Skeletal muscle satellite cell (primary cell): ENCODE results near the gene PRKN.
"Not testable (repeated sequence)": the region's sequence is repeated elsewhere in the genome, so short reads cannot be mapped to it uniquely, and the experiment has no call there.

Experiments used
- H3K27me3 ChIP-seq: 2 replicates; pipeline ENCODE4 v1.7.0; 2013; ENCODE audit warnings: low read length; ENCODE audit not compliant: control insufficient read depth, insufficient read depth
- H3K36me3 ChIP-seq: 2 replicates; pipeline ENCODE4 v1.7.0; 2013; ENCODE audit warnings: mild to moderate bottlenecking, control low read depth, low read length; ENCODE audit not compliant: insufficient read depth
- H3K4me1 ChIP-seq: 2 replicates; pipeline ENCODE4 v1.7.0; 2013; ENCODE audit warnings: low read length; ENCODE audit not compliant: control insufficient read depth, insufficient read depth
- H3K4me2 ChIP-seq: 2 replicates; pipeline ENCODE4 v1.7.0; 2013; ENCODE audit warnings: mild to moderate bottlenecking, low read length
- H3K4me3 ChIP-seq: 2 replicates; pipeline ENCODE4 v1.7.0; 2013; ENCODE audit warnings: low read length
- H3K9ac ChIP-seq: 2 replicates; pipeline ENCODE4 v1.7.0; 2013; ENCODE audit warnings: mild to moderate bottlenecking, low read depth, low read length, moderate library complexity
- H3K9me3 ChIP-seq: replicated peaks from 2 replicates; pipeline ENCODE4 v1.7.0; 2013; ENCODE audit warnings: mild to moderate bottlenecking, control low read depth, low read length

The PRKN gene

DNA sequence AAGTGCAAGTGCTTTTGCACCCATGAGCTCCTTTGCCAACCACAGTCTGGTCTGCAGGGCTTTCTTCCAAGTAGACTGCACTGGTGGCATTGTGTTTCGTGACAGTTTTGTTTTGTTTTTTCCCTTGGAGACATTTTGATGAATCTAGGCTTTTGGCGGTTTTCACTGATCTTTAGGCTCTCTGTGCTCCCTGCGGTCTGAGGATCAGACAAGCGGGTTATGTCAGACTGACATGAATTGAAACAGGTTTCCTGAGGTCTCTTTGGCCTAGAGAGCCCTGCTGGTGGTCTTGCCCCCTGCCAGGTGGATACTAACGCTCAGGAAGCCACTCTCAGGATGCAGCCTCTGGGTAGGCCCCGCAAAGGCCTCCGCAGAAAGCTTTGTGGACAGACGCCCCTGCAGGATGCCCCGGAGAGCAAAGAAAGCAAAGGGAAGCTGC, 898.3 kb downstream of the PRKN start:
- H3K36me3 ChIP-seq = no peaks in the 10 kb centered on the region
- H3K4me1 ChIP-seq = no peaks in the 10 kb centered on the region
- H3K4me2 ChIP-seq = no peak overlapping the region
- H3K9me3 ChIP-seq = no peaks in the 10 kb centered on the region
- H3K9ac ChIP-seq = no peak overlapping the region
- no peaks in the 10 kb centered on the region for H3K27me3 ChIP-seq
- no peak overlapping the region for H3K4me3 ChIP-seq

DNA sequence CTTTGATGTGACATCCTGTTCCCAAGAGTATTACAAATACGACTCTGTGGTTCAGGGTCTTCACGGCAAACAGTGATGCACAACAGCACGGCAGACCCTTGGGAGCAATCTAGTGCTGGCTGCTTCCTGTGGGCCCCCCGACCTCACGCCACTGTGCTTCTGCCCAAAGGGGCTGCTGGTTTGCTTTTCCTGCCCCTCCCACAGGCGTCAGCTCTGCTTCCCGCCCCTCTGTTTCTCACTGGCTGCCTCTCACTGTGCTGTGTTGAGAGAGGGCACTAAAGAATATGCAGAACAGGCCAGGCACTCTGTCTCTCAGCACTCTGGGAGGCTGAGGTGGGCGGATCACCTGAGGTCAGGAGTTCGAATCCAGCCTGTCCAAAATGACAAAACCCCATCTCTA, 899.2 kb downstream of the PRKN start:
- Histone ChIP-seq H3K9me3 (no peaks in the 10 kb centered on the region), H3K36me3 (no peaks in the 10 kb centered on the region), H3K4me1 (no peaks in the 10 kb centered on the region), H3K4me3 (no peak overlapping the region), H3K4me2 (no peak overlapping the region), H3K27me3 (no peaks in the 10 kb centered on the region), H3K9ac (no peak overlapping the region)

DNA sequence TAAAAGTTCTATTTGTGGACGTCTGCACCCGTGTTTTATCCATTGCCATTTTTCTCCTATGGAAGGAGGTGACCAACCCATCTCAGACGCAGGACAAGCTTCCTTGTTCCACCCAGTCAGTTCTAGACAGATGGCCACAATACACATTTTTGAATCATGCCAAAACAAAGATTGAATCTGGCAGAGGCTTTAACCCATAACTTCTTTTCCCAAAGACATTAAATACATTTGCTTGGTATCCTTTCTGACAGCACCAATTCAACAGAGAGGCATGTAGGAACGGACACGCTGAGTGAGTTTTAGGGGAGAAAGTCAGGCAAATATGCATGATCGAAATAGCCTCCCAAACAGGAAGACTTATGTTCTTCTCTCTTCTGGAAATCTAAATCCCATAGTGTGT, 901.1 kb downstream of the PRKN start:
- no peak overlapping the region for H3K4me2 ChIP-seq
- no peak overlapping the region for H3K4me3 ChIP-seq
- no peaks in the 10 kb centered on the region for H3K36me3 ChIP-seq
- H3K9me3 ChIP-seq = no peaks in the 10 kb centered on the region
- no peak overlapping the region for H3K9ac ChIP-seq
- H3K27me3 ChIP-seq = no peaks in the 10 kb centered on the region
- no peaks in the 10 kb centered on the region for H3K4me1 ChIP-seq

DNA sequence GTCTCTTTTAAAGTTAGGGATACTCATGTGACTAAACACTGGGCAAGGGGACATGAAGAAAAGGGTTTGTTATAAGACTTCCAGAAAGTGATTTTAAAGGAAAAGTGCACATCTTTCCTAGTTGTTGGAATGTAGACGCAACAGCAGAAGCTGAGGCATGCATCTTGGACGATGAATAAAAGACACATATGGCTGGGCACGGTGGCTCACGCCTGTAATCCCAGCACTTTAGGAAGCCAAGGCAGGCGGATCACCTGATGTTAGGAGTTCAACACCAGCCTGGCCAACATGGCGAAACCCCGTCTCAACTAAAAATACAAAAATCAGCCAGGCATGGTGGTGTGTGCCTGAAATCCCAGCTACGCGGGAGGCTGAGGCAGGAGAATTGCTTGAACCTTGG, 905.4 kb downstream of the PRKN start:
- H3K27me3 ChIP-seq, H3K4me1 ChIP-seq, H3K4me2 ChIP-seq, H3K36me3 ChIP-seq, H3K4me3 ChIP-seq, H3K9me3 ChIP-seq, H3K9ac ChIP-seq: not testable (repeated sequence)

DNA sequence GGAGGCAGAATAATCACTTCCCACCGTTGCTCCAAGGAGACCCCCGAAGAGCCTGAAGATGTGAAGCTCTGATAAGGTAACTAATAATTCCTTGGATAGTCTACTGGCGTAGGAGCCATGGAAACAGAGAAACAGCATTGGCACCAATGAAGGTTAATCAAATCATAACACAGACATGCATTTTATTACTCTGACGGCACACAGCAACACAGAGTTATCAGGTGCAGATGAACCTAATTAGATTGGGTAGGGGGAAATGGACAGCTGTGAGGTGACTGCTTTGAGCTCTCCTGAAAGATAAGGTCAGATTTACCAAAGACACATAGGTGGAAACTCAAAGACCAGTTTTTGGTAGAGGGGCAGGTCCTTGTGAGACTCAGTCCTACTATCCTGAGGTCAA, 909.7 kb downstream of the PRKN start:
- Histone ChIP-seq H3K4me1 (no peaks in the 10 kb centered on the region), H3K4me3 (no peak overlapping the region), H3K27me3 (no peaks in the 10 kb centered on the region), H3K4me2 (no peak overlapping the region), H3K36me3 (no peaks in the 10 kb centered on the region), H3K9ac (no peak overlapping the region), H3K9me3 (no peaks in the 10 kb centered on the region)

DNA sequence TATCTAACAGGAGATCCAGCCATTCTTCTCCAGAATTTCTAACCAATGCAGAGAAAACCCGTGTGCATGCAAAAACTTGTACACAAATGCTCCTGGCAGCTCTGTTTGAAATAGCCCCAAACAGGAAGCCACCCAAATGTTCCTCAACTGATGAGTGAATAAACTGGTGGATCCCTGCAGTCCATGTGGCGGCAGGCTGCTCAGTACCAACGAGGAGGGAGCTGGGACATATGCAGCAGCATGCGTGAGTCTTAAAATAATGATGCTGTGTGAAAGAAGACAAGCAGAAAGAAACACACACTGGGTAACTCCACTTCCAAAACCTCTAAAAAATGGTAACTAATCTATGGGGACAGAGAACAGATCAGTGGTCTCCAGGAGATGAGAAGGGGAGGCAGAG, 911.6 kb downstream of the PRKN start:
- Histone ChIP-seq H3K9ac (no peak overlapping the region), H3K4me3 (no peak overlapping the region), H3K4me1 (no peaks in the 10 kb centered on the region), H3K9me3 (no peaks in the 10 kb centered on the region), H3K36me3 (no peaks in the 10 kb centered on the region), H3K27me3 (no peaks in the 10 kb centered on the region), H3K4me2 (no peak overlapping the region)

DNA sequence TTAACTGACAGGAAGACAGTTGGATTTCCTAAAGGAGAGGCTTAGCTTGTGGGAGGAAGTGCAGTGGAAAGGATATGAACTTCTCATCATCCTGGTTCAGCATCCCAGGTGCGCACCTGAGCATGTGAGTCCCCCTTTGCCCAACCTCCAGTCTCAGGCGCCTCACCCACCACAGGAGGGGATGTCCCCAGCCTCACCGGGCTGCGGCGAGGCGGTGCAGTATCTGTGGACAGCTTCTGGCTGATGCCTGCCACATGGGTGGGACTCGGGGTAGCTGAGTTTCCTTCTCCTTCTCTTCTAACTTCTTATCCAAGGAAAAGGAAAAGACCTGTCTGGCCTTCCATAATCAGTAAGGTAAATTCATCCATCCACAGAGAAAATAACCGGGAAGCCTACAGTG, 914.4 kb downstream of the PRKN start:
- Histone ChIP-seq H3K9me3 (no peaks in the 10 kb centered on the region), H3K9ac (no peak overlapping the region), H3K27me3 (no peaks in the 10 kb centered on the region), H3K4me2 (no peak overlapping the region), H3K4me1 (no peaks in the 10 kb centered on the region), H3K36me3 (no peaks in the 10 kb centered on the region), H3K4me3 (no peak overlapping the region)

DNA sequence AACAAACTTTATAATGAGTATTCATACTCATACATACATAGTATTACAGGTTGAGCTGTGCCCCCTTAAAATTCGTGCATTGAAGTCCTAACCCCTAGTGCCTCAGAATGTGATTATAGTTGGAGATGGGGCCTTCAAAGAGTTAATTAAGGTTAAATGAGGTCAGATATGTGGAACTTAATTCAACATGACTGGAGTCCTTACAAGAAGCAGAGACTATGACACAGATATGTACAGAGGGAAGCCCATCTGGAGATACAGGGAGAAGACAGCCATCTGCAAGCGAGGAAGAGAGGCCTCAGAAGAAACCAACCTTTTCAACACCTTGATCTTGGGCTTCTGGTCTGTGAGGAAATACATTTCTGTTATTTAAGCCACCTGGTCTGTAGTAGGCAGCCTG, 917.6 kb downstream of the PRKN start:
- no peaks in the 10 kb centered on the region for H3K9me3 ChIP-seq
- no peaks in the 10 kb centered on the region for H3K27me3 ChIP-seq
- no peak overlapping the region for H3K4me2 ChIP-seq
- H3K9ac ChIP-seq = no peak overlapping the region
- no peaks in the 10 kb centered on the region for H3K4me1 ChIP-seq
- no peaks in the 10 kb centered on the region for H3K36me3 ChIP-seq
- no peak overlapping the region for H3K4me3 ChIP-seq

DNA sequence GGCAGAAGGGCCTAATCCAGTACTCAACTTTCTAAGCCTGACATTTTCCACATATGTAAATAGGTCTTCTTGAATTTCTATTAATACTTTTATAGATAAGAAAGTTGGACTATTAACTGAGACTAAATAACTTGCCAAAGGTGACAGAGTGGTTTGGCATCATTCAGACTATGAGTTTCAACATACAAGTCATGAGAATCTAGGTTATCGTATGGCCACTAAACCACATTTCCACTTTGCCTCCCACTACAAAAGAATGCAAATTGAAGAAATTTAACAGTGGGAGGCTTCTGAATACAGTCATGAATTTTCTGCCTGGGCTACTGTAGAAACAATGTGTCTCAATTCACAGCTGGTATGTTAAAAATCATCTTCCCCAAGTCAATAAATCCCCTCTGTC, 922.7 kb downstream of the PRKN start:
- Histone ChIP-seq H3K27me3 (no peaks in the 10 kb centered on the region), H3K36me3 (no peaks in the 10 kb centered on the region), H3K4me3 (no peak overlapping the region), H3K9me3 (no peaks in the 10 kb centered on the region), H3K4me1 (no peaks in the 10 kb centered on the region), H3K9ac (no peak overlapping the region), H3K4me2 (no peak overlapping the region)

DNA sequence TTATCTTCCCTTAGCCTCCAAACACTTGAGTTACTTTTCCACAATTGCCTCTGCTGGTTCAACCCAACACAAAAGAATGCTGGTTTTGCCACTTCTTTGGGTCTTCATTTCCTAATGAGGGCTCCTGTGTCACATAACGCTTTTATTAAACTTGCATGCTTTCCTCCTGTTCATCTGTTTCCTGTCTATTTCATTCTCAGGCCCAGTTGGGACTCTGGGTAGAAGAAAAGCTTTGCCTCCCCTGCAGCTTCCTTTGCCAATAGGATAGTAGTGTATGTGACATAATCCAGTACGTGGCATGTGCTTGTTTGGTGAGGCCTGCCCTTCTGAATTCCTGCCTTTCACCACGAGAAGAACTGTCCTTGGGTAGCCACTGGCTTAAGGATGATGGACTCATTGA, 924.4 kb downstream of the PRKN start:
- Histone ChIP-seq H3K9ac (no peak overlapping the region), H3K9me3 (no peaks in the 10 kb centered on the region), H3K27me3 (no peaks in the 10 kb centered on the region), H3K4me3 (no peak overlapping the region), H3K36me3 (no peaks in the 10 kb centered on the region), H3K4me1 (no peaks in the 10 kb centered on the region), H3K4me2 (no peak overlapping the region)

DNA sequence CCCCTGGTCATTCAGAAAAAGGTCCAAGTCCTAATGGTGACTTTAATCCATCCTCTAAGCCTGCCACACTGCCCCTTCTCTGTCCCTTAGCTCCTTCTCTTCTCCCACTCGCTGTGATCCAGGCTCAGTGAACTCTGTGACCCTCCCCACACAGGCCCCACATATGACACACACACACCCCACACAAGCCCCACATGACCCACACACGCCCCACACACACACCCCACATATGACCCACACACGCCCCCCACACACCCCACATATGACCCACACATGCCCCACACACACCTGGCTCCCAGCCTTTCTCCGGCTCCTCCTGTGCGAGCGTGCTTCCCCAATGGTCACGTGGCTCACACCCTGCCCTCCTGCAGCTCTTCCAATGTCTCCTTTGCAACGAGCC, 925.3 kb downstream of the PRKN start:
- Histone ChIP-seq H3K9me3 (no peaks in the 10 kb centered on the region), H3K4me3 (no peak overlapping the region), H3K9ac (no peak overlapping the region), H3K4me1 (no peaks in the 10 kb centered on the region), H3K27me3 (no peaks in the 10 kb centered on the region), H3K4me2 (no peak overlapping the region), H3K36me3 (no peaks in the 10 kb centered on the region)

DNA sequence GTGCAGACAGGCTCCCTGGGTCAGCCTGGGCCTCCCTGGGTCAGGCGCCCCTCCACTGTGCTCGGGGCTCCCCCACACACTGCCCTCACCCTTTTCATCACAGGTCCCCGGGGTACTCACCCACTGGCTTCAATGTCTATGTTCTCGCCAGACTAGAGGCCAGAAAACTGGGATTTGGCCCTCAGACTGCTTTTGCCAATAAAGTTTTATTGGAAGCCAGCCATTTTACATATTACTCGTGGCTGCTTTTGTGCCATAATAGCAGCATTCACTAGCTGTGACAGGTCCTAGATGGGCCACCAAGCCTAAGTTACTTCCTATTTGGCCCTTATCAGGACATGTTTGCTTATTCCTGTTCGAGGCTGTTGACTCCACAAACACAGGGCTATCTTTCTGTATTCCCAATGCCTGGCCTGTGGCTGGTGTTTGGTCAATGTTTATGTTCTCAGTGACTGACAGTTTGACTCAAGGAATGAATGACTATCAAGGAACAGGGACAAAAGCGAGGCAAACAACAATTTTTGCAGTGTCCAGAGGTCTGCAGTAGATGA, 928.6 kb downstream of the PRKN start:
- no peak overlapping the region for H3K9ac ChIP-seq
- no peak overlapping the region for H3K4me3 ChIP-seq
- no peaks in the 10 kb centered on the region for H3K9me3 ChIP-seq
- H3K27me3 ChIP-seq = no peaks in the 10 kb centered on the region
- H3K4me2 ChIP-seq = no peak overlapping the region
- no peaks in the 10 kb centered on the region for H3K4me1 ChIP-seq
- H3K36me3 ChIP-seq = no peaks in the 10 kb centered on the region
